HepG2 (cell line): Measurements from ENCODE around the gene BAHD1. TPM values are rescaled to one million over a fixed set of nuclear protein-coding genes. Genes with fewer than 3 reads are reported as not detected.

Experiments
- KLF15 ChIP-seq: sonication (generic); formaldehyde crosslinking; IDR thresholded peaks from 2 replicates; pipeline ENCODE4 v1.8.1; 2023; ENCODE audit warnings: borderline replicate concordance, mild to moderate bottlenecking, inconsistent platforms, missing genetic modification reagents, mixed read lengths
- TIGD3 ChIP-seq: sonication (generic); formaldehyde crosslinking; IDR thresholded peaks from 2 replicates; pipeline ENCODE4 v1.5.1; 2020; ENCODE audit warnings: mild to moderate bottlenecking, missing genetic modification reagents, borderline replicate concordance
- ZBTB21 ChIP-seq: sonication (generic); formaldehyde crosslinking; IDR thresholded peaks from 2 replicates; pipeline ENCODE4 v1.4.0; 2020; ENCODE audit warnings: missing genetic modification reagents
- ZNF326 ChIP-seq: sonication (generic); formaldehyde crosslinking; IDR thresholded peaks from 2 replicates; pipeline ENCODE4 v1.4.0; 2020; ENCODE audit warnings: missing genetic modification reagents, borderline replicate concordance
- ZNF570 ChIP-seq: sonication (generic); formaldehyde crosslinking; IDR thresholded peaks from 2 replicates; pipeline ENCODE4 v1.4.0; 2020; ENCODE audit warnings: mild to moderate bottlenecking, missing genetic modification reagents, borderline replicate concordance
- polyA plus RNA-seq, 8 experiments: library from polyadenylated mRNA; depleted of rRNA in 3 of 8; stranded (reverse) in 7 of 8; unstranded in 1 of 8; fragments of >200 nt; fragmentation: Illumina TruSeq in 4 of 8; extraction: Trizol in 4 of 8; gene quantifications; 2 replicates each; pipeline versions ENCODE4 v1.2.1 to v1.2.3, GENCODE V29; 2011 to 2016; ENCODE audit warnings: low read depth in 4 of 8, missing spikeins in 1 of 8, mixed read lengths in 1 of 8; ENCODE audit not compliant: insufficient read depth in 1 of 8
- total RNA-seq, 5 experiments: library from RNA; depleted of rRNA; stranded (reverse); fragments of >200 nt; fragmentation: Illumina TruSeq; extraction: Trizol; gene quantifications; 2 replicates each; pipeline ENCODE4 v1.2.3, GENCODE V29; 2016; ENCODE audit warnings: low read depth in 1 of 5
- TF ChIP-seq, protein P1 (sequence below): sonication (generic); formaldehyde crosslinking; IDR thresholded peaks from 2 replicates; pipeline ENCODE4 v1.4.0; 2020; ENCODE audit warnings: missing genetic modification reagents

Gene BAHD1
- total and polyA plus RNA-seq, 2 of the 13 experiments (the other 11 are each of a cell fraction or from before 2014, with no cell fraction given): 3.3 to 8.7 TPM

GRCh38 chr15:40398413-40398873, 42.3 kb upstream of the BAHD1 start (continued):
- TF ChIP-seq, protein P1, sequence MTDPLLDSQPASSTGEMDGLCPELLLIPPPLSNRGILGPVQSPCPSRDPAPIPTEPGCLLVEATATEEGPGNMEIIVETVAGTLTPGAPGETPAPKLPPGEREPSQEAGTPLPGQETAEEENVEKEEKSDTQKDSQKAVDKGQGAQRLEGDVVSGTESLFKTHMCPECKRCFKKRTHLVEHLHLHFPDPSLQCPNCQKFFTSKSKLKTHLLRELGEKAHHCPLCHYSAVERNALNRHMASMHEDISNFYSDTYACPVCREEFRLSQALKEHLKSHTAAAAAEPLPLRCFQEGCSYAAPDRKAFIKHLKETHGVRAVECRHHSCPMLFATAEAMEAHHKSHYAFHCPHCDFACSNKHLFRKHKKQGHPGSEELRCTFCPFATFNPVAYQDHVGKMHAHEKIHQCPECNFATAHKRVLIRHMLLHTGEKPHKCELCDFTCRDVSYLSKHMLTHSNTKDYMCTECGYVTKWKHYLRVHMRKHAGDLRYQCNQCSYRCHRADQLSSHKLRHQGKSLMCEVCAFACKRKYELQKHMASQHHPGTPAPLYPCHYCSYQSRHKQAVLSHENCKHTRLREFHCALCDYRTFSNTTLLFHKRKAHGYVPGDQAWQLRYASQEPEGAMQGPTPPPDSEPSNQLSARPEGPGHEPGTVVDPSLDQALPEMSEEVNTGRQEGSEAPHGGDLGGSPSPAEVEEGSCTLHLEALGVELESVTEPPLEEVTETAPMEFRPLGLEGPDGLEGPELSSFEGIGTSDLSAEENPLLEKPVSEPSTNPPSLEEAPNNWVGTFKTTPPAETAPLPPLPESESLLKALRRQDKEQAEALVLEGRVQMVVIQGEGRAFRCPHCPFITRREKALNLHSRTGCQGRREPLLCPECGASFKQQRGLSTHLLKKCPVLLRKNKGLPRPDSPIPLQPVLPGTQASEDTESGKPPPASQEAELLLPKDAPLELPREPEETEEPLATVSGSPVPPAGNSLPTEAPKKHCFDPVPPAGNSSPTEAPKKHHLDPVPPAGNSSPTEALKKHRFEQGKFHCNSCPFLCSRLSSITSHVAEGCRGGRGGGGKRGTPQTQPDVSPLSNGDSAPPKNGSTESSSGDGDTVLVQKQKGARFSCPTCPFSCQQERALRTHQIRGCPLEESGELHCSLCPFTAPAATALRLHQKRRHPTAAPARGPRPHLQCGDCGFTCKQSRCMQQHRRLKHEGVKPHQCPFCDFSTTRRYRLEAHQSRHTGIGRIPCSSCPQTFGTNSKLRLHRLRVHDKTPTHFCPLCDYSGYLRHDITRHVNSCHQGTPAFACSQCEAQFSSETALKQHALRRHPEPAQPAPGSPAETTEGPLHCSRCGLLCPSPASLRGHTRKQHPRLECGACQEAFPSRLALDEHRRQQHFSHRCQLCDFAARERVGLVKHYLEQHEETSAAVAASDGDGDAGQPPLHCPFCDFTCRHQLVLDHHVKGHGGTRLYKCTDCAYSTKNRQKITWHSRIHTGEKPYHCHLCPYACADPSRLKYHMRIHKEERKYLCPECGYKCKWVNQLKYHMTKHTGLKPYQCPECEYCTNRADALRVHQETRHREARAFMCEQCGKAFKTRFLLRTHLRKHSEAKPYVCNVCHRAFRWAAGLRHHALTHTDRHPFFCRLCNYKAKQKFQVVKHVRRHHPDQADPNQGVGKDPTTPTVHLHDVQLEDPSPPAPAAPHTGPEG (CRISPR knock-in tag): no peak
- TF ChIP-seq ZNF570 (CRISPR knock-in tag) (no peak), ZBTB21 (CRISPR knock-in tag) (no peak), TIGD3 (CRISPR knock-in tag) (no peak), ZNF326 (no peak), KLF15 (CRISPR knock-in tag) (no peak)
